ENCODE results near the gene MTMR6. TPM values are rescaled to one million over a fixed set of nuclear protein-coding genes. Genes with fewer than 3 reads are reported as not detected.

The MTMR6 gene
- total RNA-seq, 1 donor = 29.9 TPM

DNA sequence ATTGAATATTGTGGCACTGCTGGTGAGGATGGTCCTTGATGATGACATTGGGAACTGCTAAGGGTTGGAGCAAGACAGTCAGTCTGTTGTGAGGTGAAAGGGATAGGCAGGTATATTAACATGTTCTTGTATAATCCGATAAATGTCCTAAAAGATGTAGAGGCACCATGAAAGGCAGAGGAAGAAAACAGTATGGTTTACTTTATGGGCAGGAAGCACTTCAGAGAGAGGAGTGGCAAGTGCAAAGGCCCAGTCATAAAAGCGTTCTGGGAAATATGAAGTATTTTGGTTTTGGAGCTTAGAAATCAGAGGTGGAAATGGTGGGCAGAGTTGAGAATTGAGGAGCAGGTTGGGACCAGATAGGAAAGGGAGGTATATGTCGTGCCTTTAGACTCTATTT, 23.6 kb upstream of the MTMR6 start:
- no peak overlapping the region for H3K4me3 ChIP-seq (ENCODE audit: low read depth, low read length)
- DNase-seq (ENCODE audit: low read depth) = no peak
- TF ChIP-seq, protein P1, sequence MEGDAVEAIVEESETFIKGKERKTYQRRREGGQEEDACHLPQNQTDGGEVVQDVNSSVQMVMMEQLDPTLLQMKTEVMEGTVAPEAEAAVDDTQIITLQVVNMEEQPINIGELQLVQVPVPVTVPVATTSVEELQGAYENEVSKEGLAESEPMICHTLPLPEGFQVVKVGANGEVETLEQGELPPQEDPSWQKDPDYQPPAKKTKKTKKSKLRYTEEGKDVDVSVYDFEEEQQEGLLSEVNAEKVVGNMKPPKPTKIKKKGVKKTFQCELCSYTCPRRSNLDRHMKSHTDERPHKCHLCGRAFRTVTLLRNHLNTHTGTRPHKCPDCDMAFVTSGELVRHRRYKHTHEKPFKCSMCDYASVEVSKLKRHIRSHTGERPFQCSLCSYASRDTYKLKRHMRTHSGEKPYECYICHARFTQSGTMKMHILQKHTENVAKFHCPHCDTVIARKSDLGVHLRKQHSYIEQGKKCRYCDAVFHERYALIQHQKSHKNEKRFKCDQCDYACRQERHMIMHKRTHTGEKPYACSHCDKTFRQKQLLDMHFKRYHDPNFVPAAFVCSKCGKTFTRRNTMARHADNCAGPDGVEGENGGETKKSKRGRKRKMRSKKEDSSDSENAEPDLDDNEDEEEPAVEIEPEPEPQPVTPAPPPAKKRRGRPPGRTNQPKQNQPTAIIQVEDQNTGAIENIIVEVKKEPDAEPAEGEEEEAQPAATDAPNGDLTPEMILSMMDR (IDR thresholded peaks at IDR 0.05; ENCODE audit: insufficient read depth, low read length) = no peak

DNA sequence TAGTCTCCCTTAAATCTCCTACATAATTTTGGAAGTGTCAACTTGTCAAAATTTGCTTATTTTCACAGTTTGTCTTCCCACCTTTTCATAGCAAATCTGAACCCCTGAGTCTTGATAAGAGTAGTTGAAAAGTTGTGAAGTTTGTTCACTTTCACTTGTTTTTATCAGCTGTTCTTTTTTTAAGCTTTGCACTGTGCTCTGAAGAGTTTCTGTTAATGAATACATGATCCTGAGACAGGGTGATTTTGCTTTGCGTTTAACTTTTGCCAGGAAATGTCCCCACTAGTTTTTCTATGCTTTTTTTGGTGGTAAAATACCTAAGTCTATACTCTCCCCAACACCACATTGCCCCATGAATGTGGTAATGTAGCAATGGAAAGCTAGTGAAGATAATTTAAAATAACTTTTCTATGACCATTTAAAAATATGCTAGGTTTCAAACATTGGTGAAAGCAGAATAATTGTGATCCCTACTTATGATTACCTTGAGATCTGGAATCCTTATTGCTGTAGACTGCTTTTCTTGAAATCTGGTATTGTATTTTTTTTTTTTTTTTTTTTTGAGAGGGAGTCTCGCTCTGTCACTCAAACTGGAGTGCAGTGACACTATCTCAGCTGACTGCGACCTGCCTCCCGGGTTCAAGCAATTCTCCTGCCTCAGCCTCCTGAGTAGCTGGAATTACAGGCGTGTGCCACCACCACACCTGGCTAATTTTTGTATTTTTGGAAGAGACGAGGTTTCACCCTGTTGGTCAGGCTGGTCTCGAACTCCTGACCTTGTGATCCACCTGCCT, 19.6 kb upstream of the MTMR6 start:
- no peak overlapping the region for H3K4me3 ChIP-seq (ENCODE audit: low read depth, low read length)
- DNase-seq (ENCODE audit: low read depth) = no peak
- TF ChIP-seq, protein P1 (IDR thresholded peaks at IDR 0.05; ENCODE audit: insufficient read depth, low read length) = no peak

DNA sequence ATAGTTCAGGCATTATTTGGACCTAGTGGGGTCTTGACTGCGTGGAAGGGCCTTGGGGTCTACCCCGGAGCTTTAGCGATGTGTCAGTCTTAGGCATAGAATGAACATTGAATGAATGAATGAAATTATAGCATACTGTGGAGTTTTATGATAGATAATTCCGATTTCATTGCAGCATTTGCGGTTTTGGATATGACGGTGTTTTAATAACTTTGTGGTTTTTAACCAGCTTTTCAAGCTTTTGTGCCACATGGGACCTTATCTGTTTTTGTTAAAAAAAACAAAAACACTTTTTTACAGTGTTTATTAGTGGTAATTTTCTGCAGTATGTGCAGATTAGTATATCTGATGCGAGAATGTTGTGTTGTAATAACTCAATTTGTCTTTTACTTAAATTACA, 14.8 kb upstream of the MTMR6 start:
- no peak for DNase-seq (ENCODE audit: low read depth)
- H3K4me3 ChIP-seq (ENCODE audit: low read depth, low read length) = peak overlapping the region; percentile 94
- TF ChIP-seq, protein P1 (IDR thresholded peaks at IDR 0.05; ENCODE audit: insufficient read depth, low read length) = no peak

DNA sequence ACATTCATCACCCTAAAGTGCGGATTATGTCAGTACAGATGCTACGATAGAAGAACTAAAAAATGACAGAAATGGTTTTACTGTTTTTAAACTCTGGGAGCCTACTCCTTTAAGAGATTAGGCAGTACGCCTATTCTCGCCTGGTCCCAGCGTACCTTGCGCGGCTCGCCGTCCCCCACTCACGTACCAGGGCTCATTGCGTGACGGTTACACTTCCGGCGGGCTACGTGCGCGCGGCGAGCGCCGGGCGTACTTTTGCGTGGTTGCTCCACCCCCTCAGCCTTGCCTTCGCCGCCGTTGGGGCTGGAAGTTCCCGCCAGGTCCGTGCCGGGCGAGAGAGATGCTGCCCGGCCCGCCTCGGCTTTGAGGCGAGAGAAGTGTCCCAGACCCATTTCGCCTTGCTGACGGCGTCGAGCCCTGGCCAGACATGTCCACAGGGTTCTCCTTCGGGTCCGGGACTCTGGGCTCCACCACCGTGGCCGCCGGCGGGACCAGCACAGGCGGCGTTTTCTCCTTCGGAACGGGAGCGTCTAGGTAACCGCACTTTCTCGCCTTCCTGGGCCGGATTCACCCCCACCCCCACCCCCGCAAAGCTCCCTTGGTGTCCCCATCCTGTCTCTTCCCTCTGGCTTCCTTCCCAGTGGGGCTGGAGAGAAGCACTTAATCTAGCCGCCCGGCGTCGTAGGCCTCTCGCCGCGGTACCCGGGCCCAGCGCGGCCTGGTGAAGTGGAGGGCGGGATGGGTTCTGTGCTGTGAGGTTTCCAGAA, 14.2 kb upstream of the MTMR6 start, which contains the start of gene NUP58:
TSS of gene NUP58 (plus strand) at position 279 of the 767 bp plus-strand sequence. CDS start at position 428, 149 bp downstream.
- TF ChIP-seq, protein P1 (IDR thresholded peaks at IDR 0.05; ENCODE audit: insufficient read depth, low read length) = no peak
- DNase-seq (ENCODE audit: low read depth) = peak; percentile 93
- peak within 1 kb of the TSS; percentile 94 for H3K4me3 ChIP-seq (ENCODE audit: low read depth, low read length)

DNA sequence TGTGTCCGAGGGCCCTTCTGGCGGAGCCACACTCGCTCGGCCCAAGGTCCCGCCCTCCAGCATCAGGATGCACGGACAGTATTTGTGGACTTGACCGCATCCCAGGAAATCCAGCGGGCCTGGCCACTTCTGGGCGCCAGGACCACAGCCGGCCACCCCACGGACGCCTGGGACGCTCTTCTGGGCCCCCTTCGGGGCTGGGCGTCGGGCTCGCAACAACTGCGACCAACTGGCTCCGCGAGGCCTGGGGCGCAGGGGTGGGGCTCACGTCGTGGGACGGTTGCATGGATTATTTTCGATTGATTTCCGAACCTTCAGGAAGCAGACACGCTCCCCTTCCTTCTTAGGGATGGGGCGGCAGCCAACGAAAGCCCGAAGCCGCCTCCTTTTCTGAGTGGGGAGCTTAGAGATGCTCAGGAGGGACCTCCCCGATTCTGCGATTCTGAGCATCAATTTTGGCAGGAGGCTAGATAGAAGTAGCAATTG, 13.6 kb upstream of the MTMR6 start:
- TF ChIP-seq, protein P1 (IDR thresholded peaks at IDR 0.05; ENCODE audit: insufficient read depth, low read length) = no peak
- no peak for DNase-seq (ENCODE audit: low read depth)
- H3K4me3 ChIP-seq (ENCODE audit: low read depth, low read length) = peak overlapping the region; percentile 62

DNA sequence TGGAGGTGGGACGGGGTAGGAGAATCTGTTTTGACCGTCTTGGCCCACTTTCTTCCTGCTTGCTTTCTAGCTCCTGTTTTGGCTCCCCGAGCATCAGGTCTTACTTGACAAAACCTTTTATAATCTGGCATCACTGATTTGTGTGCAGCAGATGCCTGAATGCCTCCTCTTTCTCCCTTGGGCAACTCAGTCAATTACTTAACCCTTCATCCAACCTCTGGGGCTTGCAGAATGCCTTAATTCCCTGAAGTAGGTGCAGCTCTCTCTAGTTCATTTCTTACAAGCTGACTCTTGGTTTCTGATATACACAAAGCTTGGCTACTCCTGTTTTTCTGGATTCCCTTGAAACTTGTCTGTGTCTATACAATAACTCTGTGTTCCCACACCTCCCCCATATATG, 8.4 kb upstream of the MTMR6 start:
- no peak for DNase-seq (ENCODE audit: low read depth)
- H3K4me3 ChIP-seq (ENCODE audit: low read depth, low read length) = no peak overlapping the region
- TF ChIP-seq, protein P1 (IDR thresholded peaks at IDR 0.05; ENCODE audit: insufficient read depth, low read length) = no peak

Data from fibroblast of the aortic adventitia (primary cell).